Activated gamma-delta T cell treated with anti-CD3 and anti-CD28 coated beads, Interleukin-2, amount 50 U/mL, for 16 hours (primary cell): ENCODE measurements around the gene TBL2.
"Not testable (repeated sequence)": the region's sequence is repeated elsewhere in the genome, so short reads cannot be mapped to it uniquely, and the experiment has no call there.

Source experiments
- DNase-seq: peaks from one replicate; pipeline ENCODE4 v3.0.0-alpha.2; 2020; ENCODE audit warnings: low read depth

TBL2 gene

GRCh38 chr7:73567846-73568685 lies 10.3 kb downstream of the TBL2 start:
- no peak for DNase-seq

GRCh38 chr7:73567140-73567539 lies 11.2 kb downstream of the TBL2 start:
- no peak for DNase-seq

DNA sequence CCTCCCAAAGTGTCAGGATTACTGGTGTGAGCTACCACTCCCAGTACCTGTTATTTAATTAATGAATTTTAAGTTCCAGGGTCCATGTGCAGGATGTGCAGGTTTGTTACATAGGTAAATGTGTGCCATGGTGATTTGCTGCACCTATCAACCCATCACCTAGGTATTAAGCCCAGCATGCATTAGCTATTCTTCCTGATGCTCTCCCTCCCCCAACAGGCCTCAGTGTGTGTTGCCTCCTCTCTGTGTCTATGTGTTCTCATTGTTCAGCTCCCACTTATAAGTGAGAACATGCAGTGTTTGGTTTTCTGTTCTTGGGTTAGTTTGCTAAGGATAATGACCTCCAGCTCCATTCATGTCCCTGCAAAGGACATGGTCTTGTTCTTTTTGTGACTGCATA lies 11.9 kb downstream of the TBL2 start:
- DNase-seq: not testable (repeated sequence)

- DNase-seq: no peak
These were observed 12.6 kb downstream of the TBL2 start for GRCh38 chr7:73565675-73566340.

DNA sequence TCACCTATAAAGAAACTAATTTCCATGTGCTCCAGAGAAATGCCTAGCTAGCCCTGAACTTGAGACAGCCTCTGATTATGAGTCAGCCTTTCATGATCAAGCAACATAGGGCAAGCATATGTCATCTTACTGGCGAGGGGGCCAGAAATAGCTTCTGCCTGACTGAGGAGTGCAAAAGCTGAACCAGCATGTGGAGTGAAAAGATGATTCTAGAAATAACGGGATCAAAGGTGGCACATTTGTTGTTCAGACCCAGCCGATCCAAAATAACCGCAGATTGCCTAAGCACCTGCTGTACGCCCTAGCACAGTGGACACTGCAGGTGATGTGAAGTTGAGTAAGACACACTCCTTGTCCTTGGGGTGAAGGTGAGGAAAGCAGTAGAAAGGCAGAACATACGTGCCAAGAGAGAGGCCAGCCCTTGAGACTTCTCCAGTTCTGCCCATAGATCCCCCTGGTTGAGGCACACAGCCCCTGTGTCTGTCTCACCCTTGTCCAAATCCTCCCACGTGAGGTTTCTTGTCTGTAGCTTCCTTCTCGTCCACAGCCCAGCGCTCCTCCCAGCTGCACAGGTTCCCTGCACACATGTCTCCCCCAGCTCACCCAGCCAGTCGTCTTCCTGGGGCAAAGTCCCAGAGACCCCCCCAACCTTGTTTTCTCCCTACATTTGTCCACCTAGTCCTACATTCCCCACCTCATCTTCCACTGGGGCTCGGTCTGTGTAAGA lies 18.1 kb downstream of the TBL2 start:
- DNase-seq: no peak

GRCh38 chr7:73557397-73558257 lies 20.8 kb downstream of the TBL2 start, which contains the start of gene BCL7B:
BCL7B (minus strand) TSS chr7:73557690; CDS start chr7:73557578, 112 bp downstream.
- DNase-seq: peak; percentile 61

GRCh38 chr7:73557108-73557396 lies 21.3 kb downstream of the TBL2 start:
- DNase-seq: peak; percentile 81

GRCh38 chr7:73556208-73557107 lies 21.9 kb downstream of the TBL2 start:
- DNase-seq: no peak

DNA sequence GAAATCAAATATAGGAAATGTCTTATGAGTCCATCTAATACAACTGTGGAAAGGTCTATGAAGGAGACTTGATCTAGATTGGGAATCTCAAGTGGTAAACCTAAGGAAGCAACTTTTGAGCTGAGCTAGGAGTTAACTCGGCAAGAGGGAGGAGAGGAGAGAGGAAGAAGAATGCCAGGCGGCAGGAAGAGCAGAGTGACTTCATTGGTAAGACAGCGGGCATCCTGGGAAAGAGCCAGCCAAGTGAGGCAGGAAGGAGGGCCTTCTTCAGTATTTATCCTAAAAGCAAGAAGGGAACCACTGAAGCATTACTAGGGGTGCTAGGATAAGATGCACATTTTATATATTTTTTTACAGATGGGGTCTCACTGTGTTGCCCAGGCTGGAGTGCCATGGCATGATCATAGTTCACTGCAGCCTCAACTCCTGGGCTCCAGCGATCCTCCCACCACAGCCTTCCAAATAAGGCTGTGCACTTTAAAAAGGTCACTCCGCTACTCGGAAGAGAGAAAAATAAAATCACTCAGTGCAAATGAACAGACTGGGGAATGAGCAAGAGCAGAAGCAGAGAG lies 22.9 kb downstream of the TBL2 start:
- no peak for DNase-seq

DNA sequence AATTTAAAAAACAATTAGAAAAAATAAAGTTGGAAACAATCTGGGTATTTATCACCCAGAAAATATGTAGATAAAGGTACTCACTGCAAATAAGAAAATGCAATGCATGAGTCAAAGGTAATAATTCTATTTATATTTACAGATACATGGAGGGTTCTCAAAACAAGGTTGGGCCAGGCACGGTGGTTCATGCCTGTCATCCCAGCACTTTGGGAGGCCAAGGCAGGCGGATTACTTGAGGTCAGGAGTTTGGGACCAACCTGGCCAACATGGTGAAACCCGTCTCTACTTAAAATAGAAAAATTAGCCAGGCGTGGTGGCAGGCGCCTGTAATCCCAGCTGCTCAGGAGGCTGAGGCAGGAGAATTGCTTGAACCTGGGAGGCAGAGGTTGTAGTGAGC lies 28.3 kb downstream of the TBL2 start:
- DNase-seq: not testable (repeated sequence)

GRCh38 chr7:73549176-73549575 lies 29.2 kb downstream of the TBL2 start:
- DNase-seq: no peak

DNA sequence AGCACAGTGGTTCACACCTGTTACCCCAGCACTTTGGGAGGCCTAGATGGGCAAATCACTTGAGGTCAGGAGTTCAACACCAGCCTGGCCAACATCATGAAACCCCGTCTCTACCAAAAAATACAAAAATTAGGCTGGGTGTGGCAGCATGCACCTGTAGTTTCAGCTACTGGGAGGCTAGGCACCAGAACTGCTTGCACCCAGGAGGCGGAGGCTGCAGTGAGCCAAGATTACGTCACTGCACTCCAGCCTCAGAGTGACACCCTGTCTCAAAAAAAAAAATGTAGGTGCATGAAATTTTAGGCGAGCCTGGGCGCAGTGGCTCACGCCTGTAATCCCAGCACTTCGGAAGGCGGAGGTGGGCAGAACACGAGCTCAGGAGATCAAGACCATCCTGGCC lies 30.5 kb downstream of the TBL2 start:
- no peak for DNase-seq

- no peak for DNase-seq
These were observed 33.7 kb downstream of the TBL2 start for GRCh38 chr7:73544678-73545077.

DNA sequence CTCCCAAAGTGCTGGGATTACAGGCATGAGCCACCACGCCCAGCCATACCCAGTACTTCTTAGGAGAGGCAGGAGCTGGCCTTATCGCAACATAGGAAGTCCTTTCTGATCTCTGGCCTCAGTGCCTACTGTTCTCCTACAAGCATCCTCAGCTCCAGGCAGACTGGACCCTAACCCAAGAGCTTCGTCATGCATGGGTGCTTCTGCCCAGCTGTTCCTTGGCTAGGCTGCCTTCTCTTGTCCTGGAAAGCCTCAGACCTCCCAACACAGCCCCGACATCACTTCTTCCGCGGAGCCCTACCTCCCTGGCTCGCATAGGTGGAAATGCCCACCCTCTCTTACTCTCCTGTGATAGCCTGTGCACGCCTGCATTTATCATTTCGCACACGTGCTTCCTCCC lies 36.7 kb downstream of the TBL2 start:
- DNase-seq: no peak

DNA sequence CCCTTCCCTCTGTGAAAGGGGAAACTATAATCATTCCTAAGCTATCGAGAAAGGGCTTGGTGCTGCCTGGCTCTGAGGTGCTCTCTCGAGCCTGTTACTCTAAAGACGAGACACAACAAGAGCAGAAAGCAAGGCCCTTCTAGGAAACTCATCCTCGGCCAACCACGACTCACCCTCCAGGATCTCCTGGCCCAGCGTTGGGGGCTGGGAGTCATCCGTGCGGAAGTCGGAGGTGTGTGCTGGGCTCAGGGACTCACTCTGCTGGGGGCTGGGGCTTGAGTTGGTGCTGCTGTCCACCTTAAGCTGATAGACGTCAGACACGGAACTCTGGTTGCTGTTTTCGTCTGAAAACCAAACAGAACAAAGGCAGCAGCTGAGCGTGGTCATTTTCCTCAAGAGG lies 38.7 kb downstream of the TBL2 start:
- no peak for DNase-seq

GRCh38 chr7:73538510-73538909 lies 39.9 kb downstream of the TBL2 start:
- DNase-seq: not testable (repeated sequence)

- no peak for DNase-seq
These were observed 41.3 kb downstream of the TBL2 start for GRCh38 chr7:73537051-73537450.

GRCh38 chr7:73536479-73536878 lies 41.9 kb downstream of the TBL2 start:
- DNase-seq: no peak

DNA sequence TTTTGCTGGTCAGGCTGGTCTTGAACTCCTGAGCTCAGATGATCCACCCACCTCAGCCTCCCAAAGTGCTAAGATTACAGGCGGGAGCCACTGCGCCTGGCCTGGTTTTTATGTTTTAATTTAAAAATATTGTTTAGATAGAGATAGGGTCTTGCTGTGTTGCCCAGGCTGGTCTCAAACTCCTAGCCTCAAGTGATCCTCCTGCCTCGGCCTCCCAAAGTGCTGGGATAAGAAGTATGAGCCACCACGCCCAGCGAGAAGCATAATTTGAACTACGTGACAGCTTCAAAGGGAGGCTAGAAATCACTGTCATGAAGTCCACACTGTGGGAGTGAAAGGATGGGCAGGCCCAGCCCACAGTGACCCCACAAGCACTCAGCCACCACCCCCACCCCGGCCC lies 42.5 kb downstream of the TBL2 start:
- not testable (repeated sequence) for DNase-seq

- no peak for DNase-seq
These were observed 44.6 kb downstream of the TBL2 start for GRCh38 chr7:73533742-73534141.

- DNase-seq: no peak
These were observed 46.2 kb downstream of the TBL2 start for GRCh38 chr7:73532224-73532623.
